Measurements from ENCODE around the gene PLEKHN1. TPM values are rescaled to one million over a fixed set of nuclear protein-coding genes. Genes with fewer than 3 reads are reported as not detected.
A peak's percentile ranks its signal among the peaks of the same experiment; 100 is the strongest.

Gene PLEKHN1
- total RNA-seq, 1 donor from 2014 or later: 1.6 TPM

GRCh38 chr1:966704-967300, 520 bp downstream of the PLEKHN1 start:
- no peak for TF ChIP-seq CTCF (IDR thresholded peaks at IDR 0.05; ENCODE audit: insufficient read depth, low read length, severe bottlenecking)
- peak; percentile 70 for DNase-seq (ENCODE audit: low read depth)
- no peak for FAIRE-seq
- H3K4me3 ChIP-seq (ENCODE audit: low read depth, low read length): peak overlapping the region; percentile 99
- H3K27me3 ChIP-seq (ENCODE audit: control insufficient read depth, insufficient read depth, low read length): no peaks in the 10 kb centered on the region
- H3K36me3 ChIP-seq (ENCODE audit: control insufficient read depth, insufficient read depth, low read length): peaks cover 13% of the 10 kb centered on the region

- TF ChIP-seq CTCF (IDR thresholded peaks at IDR 0.05; ENCODE audit: insufficient read depth, low read length, severe bottlenecking): no peak
- FAIRE-seq: peak; percentile 72
- H3K36me3 ChIP-seq (ENCODE audit: control insufficient read depth, insufficient read depth, low read length): peaks cover 12% of the 10 kb centered on the region
- DNase-seq (ENCODE audit: low read depth): no peak
- no peaks in the 10 kb centered on the region for H3K27me3 ChIP-seq (ENCODE audit: control insufficient read depth, insufficient read depth, low read length)
- peak overlapping the region; percentile 99 for H3K4me3 ChIP-seq (ENCODE audit: low read depth, low read length)
Measured at GRCh38 chr1:967466-968343, 1.4 kb downstream of the PLEKHN1 start.

- peak; percentile 97 for FAIRE-seq
- H3K4me3 ChIP-seq (ENCODE audit: low read depth, low read length): no peak overlapping the region
- no peak for DNase-seq (ENCODE audit: low read depth)
- H3K36me3 ChIP-seq (ENCODE audit: control insufficient read depth, insufficient read depth, low read length): peaks cover 11% of the 10 kb centered on the region
- H3K27me3 ChIP-seq (ENCODE audit: control insufficient read depth, insufficient read depth, low read length): no peaks in the 10 kb centered on the region
- TF ChIP-seq CTCF (IDR thresholded peaks at IDR 0.05; ENCODE audit: insufficient read depth, low read length, severe bottlenecking): no peak
Measured at GRCh38 chr1:969260-969855, 3.1 kb downstream of the PLEKHN1 start.

- Histone ChIP-seq H3K27me3 (ENCODE audit: control insufficient read depth, insufficient read depth, low read length) (no peaks in the 10 kb centered on the region), H3K36me3 (ENCODE audit: control insufficient read depth, insufficient read depth, low read length) (peaks cover 11% of the 10 kb centered on the region), H3K4me3 (ENCODE audit: low read depth, low read length) (no peak overlapping the region)
- no peak for DNase-seq (ENCODE audit: low read depth)
- FAIRE-seq: no peak
- TF ChIP-seq CTCF (IDR thresholded peaks at IDR 0.05; ENCODE audit: insufficient read depth, low read length, severe bottlenecking): no peak
Measured at GRCh38 chr1:970242-970972, 4.1 kb downstream of the PLEKHN1 start.

- Histone ChIP-seq H3K4me3 (ENCODE audit: low read depth, low read length) (no peak overlapping the region), H3K36me3 (ENCODE audit: control insufficient read depth, insufficient read depth, low read length) (peaks cover 11% of the 10 kb centered on the region), H3K27me3 (ENCODE audit: control insufficient read depth, insufficient read depth, low read length) (no peaks in the 10 kb centered on the region)
- no peak for TF ChIP-seq CTCF (IDR thresholded peaks at IDR 0.05; ENCODE audit: insufficient read depth, low read length, severe bottlenecking)
- FAIRE-seq: no peak
- DNase-seq (ENCODE audit: low read depth): peak; percentile 33
Measured at GRCh38 chr1:970973-971730, 4.9 kb downstream of the PLEKHN1 start.

Data from bronchial epithelial cell (primary cell).